H1 (cell line): ENCODE measurements around the gene WDR35. TPM values are rescaled to one million over a fixed set of nuclear protein-coding genes. Genes with fewer than 3 reads are reported as not detected.
A peak's percentile ranks its signal among the peaks of the same experiment; 100 is the strongest.

ENCODE experiments used
- ATF3 ChIP-seq: IDR thresholded peaks from 2 replicates; pipeline ENCODE4 v1.6.1; 2011; ENCODE audit warnings: low read depth, mild to moderate bottlenecking, low read length; ENCODE audit not compliant: insufficient read depth
- BCL11A ChIP-seq, 2 experiments: IDR thresholded peaks; one replicate each; pipeline ENCODE4 v1.6.1; 2011; ENCODE audit warnings: low read depth in 2 of 2, low read length in 2 of 2, mild to moderate bottlenecking in 2 of 2
- BRCA1 ChIP-seq: IDR thresholded peaks from 2 replicates; pipeline ENCODE4 v1.6.1; 2012; ENCODE audit warnings: low read depth, low read length, improper control_type of control experiment
- CBX5 ChIP-seq: fragments of 300-800, 300-1000 bp; sonication (generic); IDR thresholded peaks from 2 replicates; pipeline ENCODE4 v1.7.1; 2016; ENCODE audit warnings: antibody characterized with exemption, low read length, low read depth
- EGR1 ChIP-seq: IDR thresholded peaks from 2 replicates; pipeline ENCODE4 v1.6.1; 2011; ENCODE audit warnings: low read depth, low read length, borderline replicate concordance
- GABPA ChIP-seq: IDR thresholded peaks from 2 replicates; pipeline ENCODE4 v1.6.1; 2011; ENCODE audit warnings: mild to moderate bottlenecking, low read length, moderate library complexity, borderline replicate concordance; ENCODE audit not compliant: insufficient read depth
- HDAC2 ChIP-seq, 2 experiments: fragments of 300-600 bp in 1 of 2; sonication (generic) in 1 of 2; IDR thresholded peaks; 2 replicates each; pipeline ENCODE4 v1.6.1; 2011 to 2012; ENCODE audit warnings: low read depth in 2 of 2, low read length in 2 of 2, mild to moderate bottlenecking in 2 of 2, moderate library complexity in 2 of 2, borderline replicate concordance in 1 of 2, inconsistent platforms in 1 of 2
- HDAC6 ChIP-seq: IDR thresholded peaks from one replicate; pipeline ENCODE4 v1.7.1; 2012; ENCODE audit warnings: low read depth, mild to moderate bottlenecking, inconsistent platforms, low read length, moderate library complexity
- MAX ChIP-seq: IDR thresholded peaks from 2 replicates; pipeline ENCODE4 v1.6.1; 2012; ENCODE audit warnings: inconsistent platforms
- PHF8 ChIP-seq: fragments of 200-600 bp; sonication (generic); conservative IDR thresholded peaks from 2 replicates; pipeline ENCODE4 v1.7.1; 2012; ENCODE audit warnings: low read depth, mild to moderate bottlenecking, inconsistent platforms, low read length, moderate library complexity
- POLR2AphosphoS5 ChIP-seq: IDR thresholded peaks from 2 replicates; pipeline ENCODE4 v1.6.1; 2011; ENCODE audit warnings: low read depth, low read length
- POU5F1 ChIP-seq: IDR thresholded peaks from 2 replicates; pipeline ENCODE4 v1.6.1; 2011; ENCODE audit warnings: low read depth, mild to moderate bottlenecking, low read length, moderate library complexity
- RBBP5 ChIP-seq: IDR thresholded peaks from 2 replicates; pipeline ENCODE4 v1.7.1; 2012; ENCODE audit warnings: low read depth, mild to moderate bottlenecking, inconsistent platforms, low read length, moderate library complexity, borderline replicate concordance
- RFX5 ChIP-seq: IDR thresholded peaks from 2 replicates; pipeline ENCODE4 v1.6.1; 2011; ENCODE audit warnings: low read depth, low read length, improper control_type of control experiment, borderline replicate concordance
- SIN3A ChIP-seq, 2 experiments: IDR thresholded peaks in 1 of 2; conservative IDR thresholded peaks in 1 of 2; 2 replicates each; pipeline ENCODE4 v1.6.1; 2011 to 2012; ENCODE audit warnings: low read length in 2 of 2, improper control_type of control experiment in 1 of 2, low read depth in 1 of 2, mild to moderate bottlenecking in 1 of 2
- SIRT6 ChIP-seq: IDR thresholded peaks from one replicate; pipeline ENCODE4 v1.7.1; 2012; ENCODE audit warnings: low read length, inconsistent platforms
- SP1 ChIP-seq: IDR thresholded peaks from 2 replicates; pipeline ENCODE4 v1.6.1; 2011; ENCODE audit warnings: low read depth, low read length
- TAF1 ChIP-seq: IDR thresholded peaks from 2 replicates; pipeline ENCODE4 v1.6.1; 2011; ENCODE audit warnings: mild to moderate bottlenecking, low read depth, low read length
- TAF7 ChIP-seq: optimal IDR thresholded peaks from 2 replicates; pipeline ENCODE3; 2011; ENCODE audit warnings: low read depth, mild to moderate bottlenecking, inconsistent platforms, low read length, moderate library complexity, borderline replicate concordance
- TBP ChIP-seq: IDR thresholded peaks from 2 replicates; pipeline ENCODE4 v1.6.1; 2011; ENCODE audit warnings: low read depth, low read length, improper control_type of control experiment
- TCF12 ChIP-seq: IDR thresholded peaks from 2 replicates; pipeline ENCODE4 v1.6.1; 2011; ENCODE audit warnings: low read depth, mild to moderate bottlenecking, low read length
- ZNF274 ChIP-seq: IDR thresholded peaks from 2 replicates; pipeline ENCODE4 v1.7.0; 2012; ENCODE audit warnings: low read length, borderline replicate concordance; ENCODE audit errors: extremely low read depth
- polyA plus RNA-seq, 7 experiments: library from polyadenylated mRNA; depleted of rRNA in 3 of 7; stranded (reverse) in 5 of 7; unstranded in 2 of 7; fragments of >200 nt in 5 of 7; fragments of 200-250 nt in 2 of 7; gene quantifications; 1 replicate in 5 of 7; 2 replicates in 1 of 7; 4 replicates in 1 of 7; pipeline versions ENCODE4 v1.2.1 to v1.2.3, GENCODE V29; 2011 to 2013; ENCODE audit warnings: missing spikeins in 2 of 7, mixed read lengths in 2 of 7
- total RNA-seq: library from RNA; stranded (reverse); fragmentation: NEBNext Ultra II Directional; extraction: Animal tissue kit (Norgen Biotek cat#: 25700); gene quantifications from 2 replicates; pipeline ENCODE4 v1.2.1, GENCODE V29; 2021

WDR35 gene
- total and polyA plus RNA-seq, 2 of the 8 experiments (the other 6 are each of a cell fraction or from before 2014, with no cell fraction given): 9.0 to 25.5 TPM

GRCh38 chr2:19863303-19864041 is 126.4 kb downstream of the WDR35 start (continued):
- TF ChIP-seq GABPA: no peak
- TF ChIP-seq BRCA1: no peak
- TF ChIP-seq POLR2AphosphoS5: peak; percentile 16; the same call in 1 of the 2 replicates
- no peak for TF ChIP-seq CBX5
- TF ChIP-seq RBBP5: no peak
- TF ChIP-seq SIN3A (conservative IDR thresholded peaks at IDR 0.05 in 1 of 2, IDR thresholded peaks at IDR 0.05 in 1 of 2; ENCODE audit: low read depth in 1 of 2, low read length in 2 of 2): no peak
- TF ChIP-seq EGR1: no peak
- TF ChIP-seq HDAC6: no peak
- TF ChIP-seq ZNF274: no peak
- 0 out of 2 replicates have a peak, but pooled peaks have one; percentile 34 for TF ChIP-seq TAF1
- TF ChIP-seq PHF8: 0 out of 2 replicates have a peak, but pooled peaks have one; percentile 31
- no peak; the same call in none of the 2 replicates for TF ChIP-seq MAX
- no peak for TF ChIP-seq TAF7
- TF ChIP-seq RFX5: no peak
- 0 out of 2 replicates have a peak, but pooled peaks have one; percentile 10 for TF ChIP-seq ATF3
- no peak for TF ChIP-seq POU5F1
- no peak for TF ChIP-seq SP1
- peak; percentile 61; the same call in 1 of the 2 replicates for TF ChIP-seq TBP
- 0 out of 2 replicates have a peak, but pooled peaks have one; percentile 56 for TF ChIP-seq TCF12
- TF ChIP-seq HDAC2 (IDR thresholded peaks at IDR 0.05; ENCODE audit: borderline replicate concordance in 1 of 2, low read depth in 2 of 2, low read length in 2 of 2): peak in 1 of 2 experiments; percentile 86; a peak in 2 of 4 replicates
- no peak for TF ChIP-seq SIRT6
- no peak for TF ChIP-seq BCL11A (IDR thresholded peaks at IDR 0.05; ENCODE audit: low read depth in 2 of 2, low read length in 2 of 2)
